ENCODE results near the gene ALG9.

Gene ALG9

DNA sequence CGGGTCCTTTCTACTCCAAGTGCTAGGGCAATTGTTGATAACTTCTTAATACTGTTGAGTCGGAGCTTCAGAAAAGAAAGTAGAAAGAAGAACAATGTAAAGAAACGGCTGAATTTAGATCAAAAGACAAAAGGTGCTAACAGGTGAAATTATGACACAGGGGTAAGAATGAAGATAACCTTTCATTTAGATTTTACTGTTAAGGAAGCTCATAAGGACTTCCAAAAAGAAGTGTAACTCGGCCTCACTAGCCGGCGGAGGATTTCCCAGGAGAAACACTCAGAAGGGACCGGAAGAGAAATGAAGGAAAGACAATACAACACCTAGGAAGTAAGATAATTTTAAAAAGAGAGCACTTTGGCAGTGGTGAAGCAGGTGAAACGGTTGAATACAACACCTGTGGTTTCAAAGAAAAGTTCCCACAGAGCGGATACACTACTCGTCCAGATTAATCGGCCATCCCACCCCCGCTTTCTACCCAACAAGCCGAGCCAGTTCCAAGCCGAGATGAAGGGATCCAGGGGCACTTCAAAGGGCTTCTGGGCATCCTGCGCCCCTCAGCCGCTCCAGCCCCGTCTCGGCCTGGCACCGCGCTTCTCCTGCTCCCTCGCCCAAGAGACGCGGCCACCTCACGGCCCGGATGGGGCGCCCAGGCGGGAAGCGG, 105.9 kb downstream of the ALG9 start:
- peak; percentile 39 for DNase-seq (ENCODE audit: low spot score)

DNA sequence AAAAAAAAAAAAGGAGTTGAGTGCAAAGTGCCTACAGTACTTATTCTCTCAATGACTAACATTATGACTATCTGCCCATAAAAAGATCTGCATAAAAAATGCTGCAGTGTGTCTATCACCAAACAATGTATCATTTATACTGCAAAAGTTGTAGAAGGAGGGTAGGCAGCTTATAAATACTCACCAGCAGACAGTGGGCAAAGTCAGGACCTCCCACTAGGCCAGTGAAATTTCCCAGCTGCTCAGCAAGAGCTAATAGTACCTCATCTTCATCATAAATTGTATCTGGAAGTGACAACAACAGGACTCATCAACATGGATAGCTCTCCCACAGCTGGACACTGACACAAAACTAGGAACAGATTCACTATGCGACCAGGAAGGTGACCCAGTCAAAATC, 106.8 kb downstream of the ALG9 start:
- peak; percentile 73 for DNase-seq (ENCODE audit: low spot score)

DNA sequence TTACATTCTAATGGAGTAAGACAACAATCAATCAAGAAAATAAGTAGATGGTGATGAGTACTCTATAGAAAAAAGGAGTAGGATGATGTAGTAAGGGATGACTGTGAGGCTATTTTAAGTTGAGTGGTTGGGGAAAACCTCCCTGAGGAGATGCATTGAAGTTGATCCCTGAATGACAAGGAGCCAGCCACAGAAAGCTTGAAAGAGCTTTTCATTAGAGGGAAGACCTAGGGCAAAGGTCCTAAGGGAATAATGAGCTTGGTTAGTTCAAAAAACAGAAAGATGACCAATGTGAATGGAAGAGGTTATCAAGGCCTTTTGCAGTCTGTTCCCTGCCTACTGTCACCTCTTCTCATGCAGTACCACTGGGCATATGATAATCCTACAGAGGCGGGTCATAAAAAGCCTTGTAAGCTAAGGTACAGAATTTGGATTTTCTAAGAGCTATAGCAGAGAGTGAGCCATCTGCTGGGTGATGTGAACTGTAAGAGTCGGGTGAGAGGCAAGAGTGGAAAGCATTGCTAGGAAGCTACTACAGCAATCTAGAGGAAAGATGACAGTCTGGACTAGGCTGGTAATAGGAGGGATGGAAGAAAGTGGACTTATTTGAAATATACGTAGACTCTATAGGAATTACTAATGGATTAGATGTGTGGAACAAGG, 108.3 kb downstream of the ALG9 start:
- no peak for DNase-seq (ENCODE audit: low spot score)

DNA sequence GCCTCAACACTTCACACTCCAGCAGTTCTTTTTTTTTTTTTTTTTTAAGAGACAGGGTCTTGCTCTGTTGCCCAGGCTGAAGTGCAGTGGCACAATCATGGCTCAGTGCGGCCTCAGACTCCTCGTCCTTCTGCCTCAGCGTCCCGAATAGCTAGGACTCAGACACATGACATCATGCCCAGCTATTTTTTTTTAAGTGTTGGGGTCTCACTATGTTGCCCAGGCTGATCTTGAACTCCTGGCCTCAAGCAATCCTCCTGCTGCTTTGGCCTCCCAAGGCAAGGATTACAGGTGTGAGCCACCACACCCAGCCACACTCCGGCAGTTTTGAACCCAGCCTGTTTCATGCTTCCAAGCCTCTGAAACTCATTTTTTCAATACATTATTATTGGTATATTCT, 108.9 kb downstream of the ALG9 start:
- no peak for DNase-seq (ENCODE audit: low spot score)

DNA sequence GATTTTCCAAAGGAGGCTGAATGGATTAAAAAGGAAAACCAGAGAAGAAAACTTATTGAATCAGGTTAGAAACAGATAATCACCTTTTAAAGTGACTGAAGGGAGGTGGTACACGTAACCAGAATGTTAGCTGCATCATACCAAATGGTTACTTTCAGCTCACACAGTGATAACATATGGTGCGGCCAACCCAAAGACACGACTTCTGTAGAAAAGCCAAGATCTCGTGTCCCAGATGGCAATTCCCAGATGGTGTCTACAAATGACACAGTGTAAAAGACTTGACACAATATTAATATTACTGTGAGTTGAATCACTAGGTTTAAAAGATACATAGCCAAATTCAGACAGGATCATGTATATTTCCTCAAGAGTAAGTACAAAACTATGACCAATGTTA, 110.3 kb downstream of the ALG9 start:
- no peak for DNase-seq (ENCODE audit: low spot score)

DNA sequence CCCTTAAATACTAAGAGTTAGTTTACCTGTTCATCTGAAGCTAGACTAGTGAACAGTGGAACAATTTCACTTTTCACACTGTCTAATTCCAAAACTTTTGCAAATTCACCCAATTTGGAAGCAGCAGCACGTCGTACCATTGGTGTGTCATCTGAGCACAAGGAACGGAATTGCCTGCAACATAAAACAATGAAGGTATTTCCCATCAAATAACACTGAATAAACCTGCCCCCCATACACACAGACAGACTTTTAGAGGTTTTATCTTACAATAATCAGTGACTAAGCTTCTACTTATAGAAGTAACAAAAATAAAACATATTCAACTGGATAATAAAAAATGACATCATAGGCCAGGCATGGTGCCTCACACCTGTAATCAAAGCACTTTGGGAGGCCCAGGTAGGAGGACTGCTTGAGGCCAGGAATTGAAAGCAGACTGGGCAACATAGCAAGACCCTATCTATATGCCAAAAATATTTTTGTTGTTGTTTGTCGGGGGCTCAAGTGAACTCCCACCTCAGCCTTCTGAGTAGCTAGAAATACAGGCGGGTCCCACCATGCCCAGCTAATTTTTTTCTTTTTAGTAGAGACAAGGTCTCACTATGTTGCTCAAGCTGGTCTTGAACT, 111.5 kb downstream of the ALG9 start:
- DNase-seq (ENCODE audit: low spot score): no peak

DNA sequence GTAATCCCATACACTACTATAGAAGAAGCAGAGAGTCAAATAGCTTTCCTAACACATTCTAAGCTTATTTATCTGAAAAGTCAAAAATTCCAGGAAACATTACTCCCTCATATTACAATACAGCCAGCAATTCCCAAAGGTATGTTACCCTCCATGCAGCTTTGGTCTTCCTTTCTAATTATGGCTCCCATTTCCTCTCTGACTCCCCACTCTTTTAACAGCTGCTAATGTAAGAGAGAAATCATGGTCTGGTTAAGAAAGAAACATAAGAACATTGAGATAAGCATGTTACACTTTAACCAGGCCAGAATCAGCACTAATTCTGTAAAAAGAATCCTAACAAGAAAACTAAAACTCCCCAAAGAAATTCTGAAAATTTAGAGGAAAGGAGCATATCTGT, 112.0 kb downstream of the ALG9 start:
- no peak for DNase-seq (ENCODE audit: low spot score)

DNA sequence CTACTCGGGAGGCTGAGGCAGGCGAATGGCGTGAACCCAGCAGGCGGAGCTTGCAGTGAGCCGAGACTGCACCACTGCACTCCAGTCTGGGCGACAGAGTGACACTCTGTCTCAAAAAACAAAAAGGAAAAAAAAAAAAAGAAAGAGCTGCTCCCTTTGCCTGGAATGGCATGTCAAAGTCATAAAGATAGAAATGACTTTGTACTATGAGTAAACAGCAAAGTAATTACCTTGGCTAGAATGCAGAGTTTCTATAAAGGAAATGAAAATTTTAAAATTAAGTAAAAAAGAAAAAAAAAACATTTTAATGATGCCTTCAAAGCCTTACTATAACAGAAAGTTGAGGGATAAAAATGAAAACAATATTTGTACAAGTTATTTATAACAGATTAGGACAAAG, 115.3 kb downstream of the ALG9 start:
- DNase-seq (ENCODE audit: low spot score): no peak

DNA sequence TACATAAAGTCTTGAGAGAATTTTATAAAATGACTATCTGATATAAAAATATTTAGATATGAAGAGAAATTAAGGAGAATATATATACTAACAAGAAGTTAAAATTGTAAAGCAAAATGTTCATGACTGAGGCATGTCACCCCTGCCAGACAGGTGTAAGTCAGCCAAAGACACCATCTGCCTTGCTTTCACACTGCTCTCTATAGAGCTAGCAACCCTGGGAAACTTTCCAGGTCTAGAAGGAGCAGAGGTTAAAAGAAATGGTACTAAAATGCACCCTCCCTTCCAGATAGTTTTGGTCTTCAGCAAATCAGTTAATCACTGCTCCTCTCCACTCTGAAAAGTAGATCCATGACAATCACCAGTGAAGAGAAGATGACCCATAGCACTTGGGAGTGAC, 121.7 kb downstream of the ALG9 start:
- no peak for DNase-seq (ENCODE audit: low spot score)

DNA sequence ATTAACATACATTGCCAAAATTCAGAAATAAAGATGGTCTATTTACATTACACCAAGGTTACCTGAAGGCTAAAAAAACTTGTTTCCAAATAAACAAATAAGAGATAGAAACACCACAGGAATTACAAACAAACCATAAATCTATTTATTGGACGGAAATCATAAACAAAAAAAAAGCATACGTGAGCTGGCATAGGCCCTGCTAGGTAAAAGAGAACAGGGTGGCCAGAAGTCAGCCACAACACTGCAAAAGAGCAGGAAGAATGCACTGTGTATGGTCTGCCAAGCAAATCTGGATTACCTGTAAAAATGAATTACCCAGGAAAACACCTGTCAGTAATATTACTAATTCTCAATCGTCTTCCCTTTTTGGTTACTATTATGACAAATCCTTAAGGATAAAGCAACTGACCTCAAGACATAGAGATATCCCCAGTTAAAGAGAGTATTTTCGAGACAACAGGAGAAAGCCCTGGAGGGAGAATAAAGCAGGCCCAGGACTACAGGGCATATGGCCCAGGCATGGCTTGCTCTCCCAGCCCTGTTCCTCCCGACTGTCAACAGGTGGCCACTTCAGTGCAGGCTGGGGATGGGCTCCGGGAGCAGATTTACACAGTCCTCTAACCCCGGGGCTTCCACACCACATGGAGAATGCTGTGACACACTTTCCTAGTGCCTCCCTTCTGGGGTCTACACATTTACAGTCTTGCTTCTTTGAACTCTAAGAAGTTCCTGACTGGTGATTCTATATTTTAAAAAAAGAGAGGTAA, 123.2 kb downstream of the ALG9 start:
- DNase-seq (ENCODE audit: low spot score): no peak

DNA sequence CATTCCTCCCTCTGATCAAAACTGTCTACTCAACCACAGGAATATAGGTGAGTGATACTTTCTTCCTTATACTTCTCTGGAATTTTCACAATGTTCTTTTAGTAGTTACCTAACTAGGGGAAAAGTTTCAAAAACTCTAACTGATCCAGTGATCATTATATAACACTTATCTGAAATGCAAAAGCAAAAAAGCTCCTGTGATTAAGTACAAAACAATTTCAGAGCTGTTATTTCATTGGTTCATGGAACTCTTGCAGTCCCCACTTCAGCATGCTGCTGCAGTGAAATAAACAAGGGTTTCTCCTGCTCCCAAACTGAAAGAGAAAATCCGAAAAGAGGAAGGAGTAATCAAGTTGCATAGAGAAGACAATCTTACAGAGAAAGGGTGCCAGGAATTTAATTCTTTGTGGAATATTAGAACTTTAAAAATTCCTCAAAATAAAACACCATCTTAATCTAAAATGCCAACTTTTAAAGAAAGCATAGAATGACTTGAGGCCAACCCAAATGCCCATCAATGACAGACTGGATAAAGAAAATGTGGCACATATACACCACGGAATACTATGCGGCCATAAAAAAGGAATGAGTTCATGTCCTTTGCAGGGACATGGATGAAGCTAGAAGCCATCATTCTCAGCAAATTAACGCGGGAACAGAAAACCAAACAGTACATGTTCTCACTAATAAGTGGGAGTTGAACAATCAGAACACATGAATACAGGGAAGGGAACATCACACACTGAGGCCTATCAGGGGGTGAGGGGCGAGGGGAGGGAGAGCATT, 125.5 kb downstream of the ALG9 start:
- no peak for DNase-seq (ENCODE audit: low spot score)

DNA sequence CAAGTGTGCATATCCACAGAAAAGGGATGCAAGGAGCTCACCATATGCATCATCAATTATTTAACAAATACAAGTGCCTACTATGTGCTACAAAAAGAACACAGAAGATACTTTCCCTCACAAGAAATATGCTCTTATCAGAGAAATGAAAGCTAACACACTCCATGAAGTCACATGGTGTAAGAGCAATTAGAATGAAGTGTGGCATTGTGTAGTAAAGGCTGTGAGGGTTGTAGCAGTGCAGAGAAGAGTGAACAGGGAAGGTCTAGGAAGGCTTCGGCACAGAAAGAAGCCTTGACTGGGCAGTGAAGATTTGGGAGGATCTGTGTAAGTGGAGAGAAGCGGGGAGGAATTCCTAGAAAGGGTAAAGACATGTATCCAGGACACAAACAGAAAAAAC, 127.7 kb downstream of the ALG9 start:
- no peak for DNase-seq (ENCODE audit: low spot score)

DNA sequence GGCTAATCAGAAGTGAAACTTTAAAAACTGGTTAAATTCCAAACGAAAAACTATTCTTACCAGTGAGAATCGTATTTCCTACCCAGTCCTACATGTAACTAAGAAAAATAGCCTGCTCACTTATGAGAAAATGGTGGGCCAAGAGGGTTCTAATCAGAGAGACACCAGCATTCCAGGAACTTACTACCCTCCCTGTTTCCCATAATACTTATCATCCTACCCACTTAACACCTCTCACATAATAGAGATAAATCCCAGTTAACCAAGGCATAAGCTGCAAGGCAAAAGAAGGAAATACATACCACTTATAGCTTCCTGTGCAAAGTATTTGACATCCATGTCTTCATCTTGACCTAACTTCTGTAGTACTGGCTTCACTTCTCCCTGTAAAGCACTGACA, 129.6 kb downstream of the ALG9 start:
- DNase-seq (ENCODE audit: low spot score): no peak

DNA sequence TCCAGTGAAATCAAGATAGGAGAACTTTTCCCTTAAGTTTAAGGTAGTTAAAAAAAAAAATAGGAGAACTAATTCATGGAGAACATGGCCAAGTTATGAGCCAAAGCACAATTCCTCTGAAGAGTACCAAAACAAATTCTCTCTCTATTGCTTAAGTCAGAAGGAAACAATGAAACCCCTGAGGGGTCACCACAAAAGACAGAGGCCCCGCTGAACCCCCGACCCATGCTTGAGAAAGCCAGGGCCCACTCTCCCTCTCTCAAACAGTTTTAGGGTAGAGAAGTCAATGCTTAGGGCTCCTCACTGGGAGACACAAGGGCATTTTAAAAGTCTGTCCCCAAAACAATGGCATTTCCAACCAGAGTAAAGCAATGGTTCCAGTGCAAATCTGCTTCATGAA, 132.1 kb downstream of the ALG9 start:
- DNase-seq (ENCODE audit: low spot score): no peak

DNA sequence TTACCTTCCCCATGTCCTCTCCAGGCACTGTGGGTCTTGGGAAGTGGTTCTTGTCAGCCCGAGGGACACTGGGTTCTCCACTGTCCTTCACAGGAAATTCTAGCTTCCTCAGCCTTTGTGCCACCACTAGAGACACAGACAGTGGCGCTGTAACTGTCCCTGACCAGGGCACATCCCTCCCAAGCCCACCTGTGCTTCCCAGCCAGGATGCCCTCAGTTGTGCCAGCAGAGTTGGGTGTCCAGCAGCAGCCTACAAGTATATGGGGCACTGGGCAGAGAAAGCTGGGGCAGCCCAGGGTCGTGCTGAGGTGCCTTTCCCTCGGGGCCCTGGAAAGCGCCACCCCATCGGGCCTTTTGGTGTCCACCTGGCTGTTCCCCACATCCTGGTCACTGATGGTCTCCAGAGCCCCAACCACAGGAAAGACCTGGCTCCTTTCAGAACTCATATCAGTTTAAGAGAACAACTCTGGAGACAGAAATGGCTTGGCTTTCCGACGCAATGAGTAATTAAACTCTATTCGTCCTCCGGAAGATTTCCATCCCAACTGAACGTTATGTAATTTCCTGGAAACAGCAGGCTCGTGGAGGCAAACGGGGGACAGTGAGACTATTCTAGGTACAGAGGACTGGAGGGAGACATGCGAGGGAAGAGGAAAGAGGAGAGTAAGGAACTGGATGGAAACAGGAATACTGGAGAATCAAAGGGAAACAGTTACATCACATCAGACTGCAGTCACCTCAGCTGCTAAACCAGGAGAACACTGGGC, 133.8 kb downstream of the ALG9 start:
- DNase-seq (ENCODE audit: low spot score): no peak

DNA sequence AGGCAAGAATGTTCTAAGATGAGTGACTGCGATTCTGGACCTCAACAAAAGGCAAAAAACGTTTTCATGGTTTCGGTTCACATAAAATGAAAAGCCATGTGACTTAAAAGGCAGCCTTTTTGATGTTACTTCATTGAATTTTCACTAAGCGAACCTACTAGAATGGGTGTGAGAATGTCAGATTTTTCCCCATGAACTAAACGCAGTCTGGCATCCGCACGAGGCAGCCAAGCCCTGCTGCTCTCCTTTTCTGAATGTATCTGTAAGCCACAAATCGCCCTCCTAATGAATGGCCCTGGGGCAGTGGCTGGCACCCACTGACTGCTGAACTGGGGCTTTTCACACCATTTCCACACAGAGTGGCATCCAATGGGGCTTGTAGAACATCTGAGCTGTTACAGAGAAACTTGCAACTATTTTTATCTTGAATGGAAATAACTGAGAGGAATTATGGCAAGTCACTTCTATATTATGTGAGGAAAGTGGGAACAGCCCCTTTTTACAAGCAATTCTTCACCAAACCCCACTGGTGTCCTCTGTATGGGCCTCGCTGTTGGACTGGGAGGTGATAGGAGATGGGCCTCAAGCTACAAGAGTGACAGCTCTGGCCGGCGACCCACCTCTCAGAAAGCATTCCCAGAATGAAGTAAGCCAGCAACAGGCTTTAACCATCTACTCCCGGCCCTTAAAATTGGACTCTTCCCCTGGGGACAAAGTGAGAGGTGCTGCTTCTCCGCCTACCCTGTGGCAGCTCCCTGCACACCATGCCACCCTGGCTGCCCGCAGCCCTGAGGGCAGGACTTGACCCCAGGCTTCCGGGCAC, 134.5 kb downstream of the ALG9 start:
- DNase-seq (ENCODE audit: low spot score): no peak

Data from RKO (cell line).